ENCODE data around the gene LIMS1.

- TF ChIP-seq CTCF (conservative IDR thresholded peaks at IDR 0.05; ENCODE audit: low read depth in 2 of 2) = no peak
- no peak for TF ChIP-seq REST (IDR thresholded peaks at IDR 0.05; ENCODE audit: unreplicated experiment)
- no peak for TF ChIP-seq EZH2 (IDR thresholded peaks at IDR 0.05; ENCODE audit: low read depth, unreplicated experiment)
- no peak for TF ChIP-seq POLR2AphosphoS5 (IDR thresholded peaks at IDR 0.05; ENCODE audit: low read depth)
- no peak for TF ChIP-seq CREB1 (CRISPR knock-in tag; IDR thresholded peaks at IDR 0.05; ENCODE audit: low read depth)
- TF ChIP-seq EZH2phosphoT487 (IDR thresholded peaks at IDR 0.05; ENCODE audit: unreplicated experiment) = no peak
- no peak for TF ChIP-seq ETS1 (IDR thresholded peaks at IDR 0.05)
These were observed 92.7 kb downstream of the LIMS1 start for GRCh38 chr2:108626995-108627394.

Measured in GM23338 (cell line).